Adrenal gland (tissue), 5 donors: ENCODE measurements around the gene RFX1.
"Not testable (repeated sequence)": the region's sequence is repeated elsewhere in the genome, so short reads cannot be mapped to it uniquely, and the experiment has no call there.

Experiments
- CTCF ChIP-seq, 6 experiments: fragments of 450-650 bp in 4 of 6; fragments of 200-600 bp in 2 of 6; sonication (generic) in 1 of 6; IDR thresholded peaks; 1 replicate in 5 of 6; 2 replicates in 1 of 6; pipeline versions ENCODE4 v1.5.1 to v1.8.0; 2016 to 2021; ENCODE audit warnings: antibody characterized with exemption in 6 of 6, mild to moderate bottlenecking in 2 of 6, moderate library complexity in 1 of 6
- POLR2A ChIP-seq, 2 donors: fragments of 450-650 bp; IDR thresholded peaks; one replicate each; pipeline ENCODE4 v1.6.1; 2017; ENCODE audit warnings: antibody characterized with exemption in 2 of 2, mild to moderate bottlenecking in 2 of 2, moderate library complexity in 1 of 2
- donor health status: DM: no; HTN: no; CAD: no.

- TF ChIP-seq CTCF, POLR2A (IDR thresholded peaks at IDR 0.05): not testable (repeated sequence)
Observed at GRCh38 chr19:14047866-14048265, 41.7 kb upstream of the RFX1 start.
